ENCODE data around the gene SPG7.
"Not testable (repeated sequence)": the region's sequence is repeated elsewhere in the genome, so short reads cannot be mapped to it uniquely, and the experiment has no call there.

The SPG7 gene

DNA sequence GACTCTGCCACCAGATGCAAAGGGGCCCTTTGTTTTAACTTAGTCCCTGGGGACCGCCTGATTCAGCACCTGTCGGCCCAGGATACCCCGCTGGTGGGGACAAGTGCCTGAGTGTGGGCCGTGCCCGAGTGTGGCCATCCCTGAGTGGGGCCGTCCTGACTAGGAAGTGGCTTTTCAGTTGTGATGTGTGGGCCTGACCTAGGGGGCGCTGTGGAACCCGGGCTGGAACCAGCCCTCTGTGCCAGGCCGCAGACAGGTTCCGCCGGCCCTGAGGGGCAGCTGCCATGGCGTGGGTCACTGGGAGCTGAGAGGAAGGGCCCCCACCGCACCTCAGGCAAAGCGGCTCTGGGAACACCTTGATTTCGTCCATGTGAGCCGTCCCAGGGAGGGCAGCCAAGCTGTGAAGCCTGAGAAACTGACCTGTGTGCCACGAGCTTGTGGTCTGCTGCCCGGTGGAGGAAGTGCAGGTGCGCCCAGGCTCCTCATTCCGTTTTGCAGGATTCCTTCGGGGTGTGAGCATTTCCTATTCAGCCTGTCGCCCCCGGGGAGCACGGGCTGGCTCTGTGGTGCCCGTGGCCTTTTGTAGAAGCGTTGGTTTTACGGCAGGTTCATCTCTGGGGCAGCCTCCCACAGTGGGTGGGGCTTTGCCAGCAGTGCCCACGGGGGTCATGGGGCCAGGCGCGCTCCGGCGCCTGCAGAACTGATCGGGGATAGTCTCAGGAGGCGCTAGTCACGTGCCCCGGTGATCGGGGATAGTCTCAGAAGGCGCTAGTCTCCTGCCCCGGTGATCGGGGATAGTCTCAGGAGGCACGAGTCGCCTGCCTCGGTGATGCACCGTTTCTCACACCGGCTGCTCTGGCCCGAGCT is 57.5 kb downstream of the SPG7 start:
- in situ Hi-C loops (cut with HindIII; ENCODE audit: low pct_ligation_motif_present, low sequenced_read_pairs), result no loop called here
- peak overlapping the region; percentile 12 for H3K4me3 ChIP-seq (ENCODE audit: low read depth, low read length)
- H3K27ac ChIP-seq, result no peak overlapping the region
- H3K27me3 ChIP-seq (replicated peaks), result no peaks in the 10 kb centered on the region
- peaks cover 43% of the 10 kb centered on the region for H3K36me3 ChIP-seq (replicated peaks)
- TF ChIP-seq, protein P1, sequence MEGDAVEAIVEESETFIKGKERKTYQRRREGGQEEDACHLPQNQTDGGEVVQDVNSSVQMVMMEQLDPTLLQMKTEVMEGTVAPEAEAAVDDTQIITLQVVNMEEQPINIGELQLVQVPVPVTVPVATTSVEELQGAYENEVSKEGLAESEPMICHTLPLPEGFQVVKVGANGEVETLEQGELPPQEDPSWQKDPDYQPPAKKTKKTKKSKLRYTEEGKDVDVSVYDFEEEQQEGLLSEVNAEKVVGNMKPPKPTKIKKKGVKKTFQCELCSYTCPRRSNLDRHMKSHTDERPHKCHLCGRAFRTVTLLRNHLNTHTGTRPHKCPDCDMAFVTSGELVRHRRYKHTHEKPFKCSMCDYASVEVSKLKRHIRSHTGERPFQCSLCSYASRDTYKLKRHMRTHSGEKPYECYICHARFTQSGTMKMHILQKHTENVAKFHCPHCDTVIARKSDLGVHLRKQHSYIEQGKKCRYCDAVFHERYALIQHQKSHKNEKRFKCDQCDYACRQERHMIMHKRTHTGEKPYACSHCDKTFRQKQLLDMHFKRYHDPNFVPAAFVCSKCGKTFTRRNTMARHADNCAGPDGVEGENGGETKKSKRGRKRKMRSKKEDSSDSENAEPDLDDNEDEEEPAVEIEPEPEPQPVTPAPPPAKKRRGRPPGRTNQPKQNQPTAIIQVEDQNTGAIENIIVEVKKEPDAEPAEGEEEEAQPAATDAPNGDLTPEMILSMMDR (IDR thresholded peaks at IDR 0.05; ENCODE audit: low read depth, low read length, missing control alignments), result peak; percentile 74
- peak; percentile 37 for DNase-seq

DNA sequence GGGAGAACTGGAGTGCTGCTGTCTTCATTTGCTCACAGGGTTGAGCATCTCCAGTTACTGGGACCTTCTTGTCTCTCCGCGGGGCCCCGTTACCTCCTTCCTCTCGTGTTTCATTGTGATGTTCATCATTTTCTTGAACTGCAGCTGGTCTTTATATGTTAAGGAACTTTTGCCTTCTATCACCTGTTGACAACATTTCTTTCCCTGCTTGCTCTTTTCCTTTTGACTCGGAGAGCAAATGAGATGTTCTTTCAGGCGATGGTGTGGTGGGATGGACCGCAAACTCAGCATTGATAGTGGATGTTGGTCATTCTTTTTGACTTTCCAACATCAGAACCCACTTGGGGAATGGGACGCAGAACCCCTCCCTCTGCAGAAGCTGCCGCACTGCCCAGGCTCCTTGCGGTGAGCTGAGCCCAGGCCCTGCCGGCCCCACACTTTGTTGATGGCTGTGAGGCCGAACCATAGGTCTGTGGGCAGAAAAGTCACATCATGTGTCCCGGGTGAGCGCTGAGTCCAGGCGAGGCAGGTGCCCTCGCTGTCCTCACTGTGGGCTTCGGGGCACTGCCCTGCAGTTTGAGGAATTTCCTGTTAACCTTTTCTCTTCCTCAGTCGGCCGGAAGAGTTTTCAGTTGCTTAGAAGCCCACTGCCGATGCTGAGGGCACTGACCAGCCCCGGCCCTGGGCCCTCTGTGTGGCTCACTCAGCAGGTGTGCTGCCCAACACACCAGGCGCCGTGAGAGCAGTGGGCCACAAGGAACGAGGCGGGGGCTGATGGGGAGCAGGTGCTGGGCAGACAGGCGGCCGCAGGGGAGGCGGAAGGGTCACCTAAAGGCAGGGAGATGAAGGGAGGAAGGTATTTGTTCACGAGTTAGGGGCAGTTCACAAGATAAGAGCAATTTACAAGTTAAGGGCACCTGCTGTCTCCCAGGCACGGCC is 59.7 kb downstream of the SPG7 start:
- in situ Hi-C loops (cut with HindIII; ENCODE audit: low pct_ligation_motif_present, low sequenced_read_pairs), result no loop called here
- peaks cover 21% of the 10 kb centered on the region for H3K36me3 ChIP-seq (replicated peaks)
- DNase-seq, result no peak
- H3K27me3 ChIP-seq (replicated peaks), result no peaks in the 10 kb centered on the region
- no peak overlapping the region for H3K4me3 ChIP-seq (ENCODE audit: low read depth, low read length)
- H3K27ac ChIP-seq, result no peak overlapping the region
- TF ChIP-seq, protein P1 (IDR thresholded peaks at IDR 0.05; ENCODE audit: low read depth, low read length, missing control alignments), result no peak

DNA sequence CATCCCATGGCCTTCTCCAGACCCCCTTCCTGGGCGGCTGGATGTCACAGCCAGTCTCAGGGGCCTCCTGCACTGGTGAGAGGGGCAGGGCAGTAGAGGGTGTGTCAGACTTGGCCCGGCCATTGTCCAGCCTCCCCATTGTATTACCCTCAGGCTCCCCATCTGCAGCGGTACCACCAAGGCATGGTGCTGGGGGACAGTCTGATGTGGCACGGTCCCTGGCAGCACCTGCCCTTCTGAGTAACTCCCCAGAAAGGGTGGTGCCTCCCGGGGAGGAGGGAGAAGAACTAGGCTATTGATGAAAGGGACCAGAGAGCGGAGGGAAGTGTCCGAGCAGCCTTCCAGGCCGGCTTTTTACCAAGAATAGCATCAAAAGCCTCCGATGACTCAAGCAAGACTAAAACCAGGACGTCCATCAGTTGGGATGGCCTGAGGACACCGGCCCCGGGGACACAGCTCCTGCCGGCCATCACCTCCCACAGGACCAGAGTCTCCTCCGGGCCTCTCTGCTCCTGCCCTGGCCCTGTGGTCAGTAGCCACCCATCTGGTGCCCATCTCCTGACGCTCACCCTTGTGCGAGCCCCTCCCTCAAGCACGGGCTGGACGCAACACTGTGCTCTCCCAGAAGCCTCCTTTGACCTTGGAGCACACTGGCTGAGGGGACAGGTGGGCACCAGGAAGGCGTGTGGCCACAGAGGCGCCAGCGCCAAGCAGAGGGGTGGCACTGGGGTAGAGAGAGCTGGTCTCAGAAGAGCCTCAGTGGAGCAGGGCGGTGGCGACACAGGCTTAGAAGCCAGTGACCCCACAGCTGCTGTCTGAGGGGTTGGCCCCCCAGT is 61.5 kb downstream of the SPG7 start:
- no peaks in the 10 kb centered on the region for H3K27me3 ChIP-seq (replicated peaks)
- TF ChIP-seq, protein P1 (IDR thresholded peaks at IDR 0.05; ENCODE audit: low read depth, low read length, missing control alignments), result no peak
- no peak for DNase-seq
- no peak overlapping the region for H3K4me3 ChIP-seq (ENCODE audit: low read depth, low read length)
- in situ Hi-C loops (cut with HindIII; ENCODE audit: low pct_ligation_motif_present, low sequenced_read_pairs), result no loop called here
- peaks cover 3% of the 10 kb centered on the region for H3K36me3 ChIP-seq (replicated peaks)
- H3K27ac ChIP-seq, result no peak overlapping the region

DNA sequence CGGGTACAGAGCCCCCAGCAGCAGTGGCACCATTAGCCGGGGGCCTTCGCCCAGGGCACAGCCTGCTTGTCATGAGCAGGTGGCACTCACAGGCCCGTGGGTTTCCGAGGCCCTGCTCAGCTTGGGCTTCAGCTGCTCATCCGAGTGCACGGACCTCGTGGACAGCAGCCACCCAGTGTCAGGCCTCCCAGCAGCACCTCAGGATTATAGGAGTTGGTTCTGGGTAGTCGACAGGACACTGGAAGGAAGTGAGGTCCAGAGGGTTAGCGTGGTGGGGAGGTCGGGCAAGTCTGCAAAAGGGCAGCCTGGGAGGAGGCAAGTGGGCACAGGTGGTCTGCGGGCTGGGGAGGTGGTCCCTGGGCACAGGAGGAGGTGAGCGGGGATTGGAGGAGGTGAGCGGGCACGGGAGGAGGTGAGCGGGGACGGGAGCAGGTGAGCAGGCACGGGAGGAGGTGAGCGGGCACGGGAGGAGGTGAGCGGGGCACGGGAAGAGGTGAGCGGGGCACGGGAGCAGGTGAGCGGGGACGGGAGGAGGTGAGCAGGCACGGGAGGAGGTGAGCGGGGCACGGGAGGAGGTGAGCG is 62.2 kb downstream of the SPG7 start:
- H3K4me3 ChIP-seq (ENCODE audit: low read depth, low read length), result no peak overlapping the region
- H3K36me3 ChIP-seq (replicated peaks), result no peaks in the 10 kb centered on the region
- no peak for DNase-seq
- TF ChIP-seq, protein P1 (IDR thresholded peaks at IDR 0.05; ENCODE audit: low read depth, low read length, missing control alignments), result no peak
- H3K27ac ChIP-seq, result no peak overlapping the region
- in situ Hi-C loops (cut with HindIII; ENCODE audit: low pct_ligation_motif_present, low sequenced_read_pairs), result no loop called here
- H3K27me3 ChIP-seq (replicated peaks), result no peaks in the 10 kb centered on the region

DNA sequence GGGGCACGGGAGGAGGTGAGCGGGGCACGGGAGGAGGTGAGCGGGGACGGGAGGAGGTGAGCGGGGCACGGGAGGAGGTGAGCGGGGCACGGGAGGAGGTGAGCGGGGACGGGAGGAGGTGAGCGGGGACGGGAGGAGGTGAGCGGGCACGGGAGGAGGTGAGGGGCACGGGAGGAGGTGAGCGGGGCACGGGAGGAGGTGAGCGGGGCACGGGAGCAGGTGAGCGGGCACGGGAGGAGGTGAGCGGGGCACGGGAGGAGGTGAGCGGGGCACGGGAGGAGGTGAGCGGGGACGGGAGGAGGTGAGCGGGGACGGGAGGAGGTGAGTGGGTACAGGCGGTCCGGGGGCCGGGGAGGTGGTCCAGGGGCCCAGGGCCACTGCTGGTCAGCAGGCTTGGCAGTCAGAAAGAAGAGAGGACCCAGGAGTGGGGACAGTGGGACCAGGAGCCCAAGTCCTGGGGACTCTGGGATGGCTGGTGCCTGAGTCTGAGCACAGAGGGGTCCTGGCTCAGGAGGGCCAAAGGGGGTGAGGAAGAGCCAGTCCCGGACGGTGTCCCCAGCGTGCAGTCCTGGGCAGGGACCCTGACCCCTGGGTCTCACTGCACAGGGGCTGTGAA is 62.9 kb downstream of the SPG7 start:
- DNase-seq; H3K27ac ChIP-seq; H3K27me3 ChIP-seq (replicated peaks); H3K36me3 ChIP-seq (replicated peaks); H3K4me3 ChIP-seq (ENCODE audit: low read depth, low read length); in situ Hi-C loops (cut with HindIII; ENCODE audit: low pct_ligation_motif_present, low sequenced_read_pairs): not testable (repeated sequence)
